Panc1 (cell line): ENCODE data around the gene MLPH. TPM values are rescaled to one million over a fixed set of nuclear protein-coding genes. Genes with fewer than 3 reads are reported as not detected.

Source experiments
- ATAC-seq: fragments of 200-7000 bp; cut with Tn5 transposase; 2 replicates; pipeline ENCODE4 v1.9.1; 2020; ENCODE audit warnings: mild to moderate bottlenecking, moderate library complexity
- BruUV-seq: library from RNA; stranded (reverse); fragments of 400-500 nt; replicated peaks from 2 replicates; lab custom pipeline; 2021; lab: Mats Ljungman, UMichigan
- CTCF ChIA-PET: fragments of 300-600 bp; sonication (Branson Sonifier 250); formaldehyde crosslinking; loops from one replicate; lab custom pipeline; 2022; ENCODE audit warnings: antibody characterized with exemption; lab: Charles Lee
- POLR2A ChIA-PET: fragments of 300-600 bp; sonication (Branson Sonifier 250); formaldehyde crosslinking; loops from one replicate; lab custom pipeline; 2022; ENCODE audit warnings: antibody characterized with exemption; lab: Charles Lee
- DNase-seq: peaks from one replicate; pipeline ENCODE4 v3.0.0-alpha.2; 2010; ENCODE audit warnings: low read depth, low spot score
- H3K27ac ChIP-seq: 2 replicates; pipeline ENCODE4 v1.5.1; 2011; ENCODE audit warnings: mild to moderate bottlenecking, low read length, inconsistent platforms
- H3K27me3 ChIP-seq: fragments of 200-500 bp; sonication (Bioruptor generic); 2 replicates; pipeline ENCODE4 v1.6.0; 2014; ENCODE audit warnings: low read length, inconsistent platforms; ENCODE audit not compliant: control insufficient read depth, insufficient read depth
- H3K36me3 ChIP-seq: fragments of 200-500 bp; sonication (Bioruptor generic); 2 replicates; pipeline ENCODE4 v1.5.1; 2014; ENCODE audit warnings: inconsistent platforms, mild to moderate bottlenecking, low read length, moderate library complexity; ENCODE audit not compliant: control insufficient read depth, insufficient read depth
- H3K4me1 ChIP-seq: 2 replicates; pipeline ENCODE4 v1.5.1; 2011; ENCODE audit warnings: inconsistent platforms, mild to moderate bottlenecking, low read length, moderate library complexity; ENCODE audit not compliant: control insufficient read depth, insufficient read depth
- H3K4me3 ChIP-seq, 2 experiments: 2 replicates each; pipeline ENCODE4 v1.5.1; 2011 to 2012; ENCODE audit warnings: low read depth in 2 of 2, low read length in 2 of 2, mild to moderate bottlenecking in 2 of 2, inconsistent platforms in 1 of 2, moderate library complexity in 1 of 2
- H3K9me3 ChIP-seq: fragments of 200-500 bp; sonication (Bioruptor generic); 2 replicates; pipeline ENCODE4 v1.5.1; 2014; ENCODE audit warnings: low read depth, mild to moderate bottlenecking, inconsistent platforms, low read length, moderate library complexity; ENCODE audit not compliant: control insufficient read depth, insufficient read depth
- POLR2AphosphoS5 ChIP-seq: IDR thresholded peaks from 2 replicates; pipeline ENCODE4 v1.6.1; 2012; ENCODE audit warnings: mild to moderate bottlenecking, low read depth, low read length, moderate library complexity
- REST ChIP-seq, 2 experiments: IDR thresholded peaks; 2 replicates each; pipeline ENCODE4 v1.6.1; 2011 to 2012; ENCODE audit warnings: low read depth in 2 of 2, control low read depth in 1 of 2, low read length in 1 of 2, mild to moderate bottlenecking in 1 of 2, moderate library complexity in 1 of 2; ENCODE audit not compliant: insufficient read depth in 1 of 2
- SIN3A ChIP-seq: IDR thresholded peaks from 2 replicates; pipeline ENCODE4 v1.6.1; 2012; ENCODE audit warnings: low read depth, mild to moderate bottlenecking, low read length, moderate library complexity, borderline replicate concordance; ENCODE audit not compliant: insufficient read depth
- TCF7L2 ChIP-seq: IDR thresholded peaks from 2 replicates; pipeline ENCODE4 v1.6.1; 2011; ENCODE audit warnings: mild to moderate bottlenecking, low read depth, low read length, inconsistent platforms
- in situ Hi-C: cut with HindIII; loops from 2 replicates; pipeline ENCODE4 v1.10.0; 2016; ENCODE audit warnings: low sequenced_read_pairs, low pct_unique_long_range_greater_than_20kb
- intact Hi-C: fragments of 100-400 bp; cut with micrococcal nuclease; formaldehyde crosslinking; loops from one replicate; pipeline ENCODE4 v1.10.0; 2022; ENCODE audit not compliant: unreplicated experiment
- total RNA-seq: library from RNA; stranded (reverse); gene quantifications from one replicate; pipeline ENCODE4 v1.2.1, GENCODE V29; 2021; ENCODE audit not compliant: unreplicated experiment
- TF ChIP-seq, protein P1 (sequence below): fragments of 450-650 bp; IDR thresholded peaks from 2 replicates; pipeline ENCODE4 v1.5.1; 2017; ENCODE audit warnings: mild to moderate bottlenecking

The MLPH gene
- total RNA-seq, 1 experiment from 2014 or later, result 60.2 TPM

GRCh38 chr2:237581751-237582746 is 95.0 kb downstream of the MLPH start:
- no TSS peak for BruUV-seq
- TF ChIP-seq, protein P1, sequence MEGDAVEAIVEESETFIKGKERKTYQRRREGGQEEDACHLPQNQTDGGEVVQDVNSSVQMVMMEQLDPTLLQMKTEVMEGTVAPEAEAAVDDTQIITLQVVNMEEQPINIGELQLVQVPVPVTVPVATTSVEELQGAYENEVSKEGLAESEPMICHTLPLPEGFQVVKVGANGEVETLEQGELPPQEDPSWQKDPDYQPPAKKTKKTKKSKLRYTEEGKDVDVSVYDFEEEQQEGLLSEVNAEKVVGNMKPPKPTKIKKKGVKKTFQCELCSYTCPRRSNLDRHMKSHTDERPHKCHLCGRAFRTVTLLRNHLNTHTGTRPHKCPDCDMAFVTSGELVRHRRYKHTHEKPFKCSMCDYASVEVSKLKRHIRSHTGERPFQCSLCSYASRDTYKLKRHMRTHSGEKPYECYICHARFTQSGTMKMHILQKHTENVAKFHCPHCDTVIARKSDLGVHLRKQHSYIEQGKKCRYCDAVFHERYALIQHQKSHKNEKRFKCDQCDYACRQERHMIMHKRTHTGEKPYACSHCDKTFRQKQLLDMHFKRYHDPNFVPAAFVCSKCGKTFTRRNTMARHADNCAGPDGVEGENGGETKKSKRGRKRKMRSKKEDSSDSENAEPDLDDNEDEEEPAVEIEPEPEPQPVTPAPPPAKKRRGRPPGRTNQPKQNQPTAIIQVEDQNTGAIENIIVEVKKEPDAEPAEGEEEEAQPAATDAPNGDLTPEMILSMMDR, result peak; percentile 74
- TF ChIP-seq TCF7L2, result no peak
- peak; percentile 86 for ATAC-seq
- Histone ChIP-seq H3K36me3 (no peaks in the 10 kb centered on the region), H3K27me3 (no peaks in the 10 kb centered on the region), H3K4me3 (peak overlapping the region in 1 of 2 experiments; percentile 20; a peak in 2 of 4 replicates), H3K4me1 (peaks cover 10% of the 10 kb centered on the region), H3K9me3 (no peaks in the 10 kb centered on the region), H3K27ac (peak overlapping the region; percentile 48; the same call in 1 of the 2 replicates)
- POLR2A ChIA-PET, result interaction anchor here (0.6 kb wide), 1 partner anchor 20 kb away, joined by 3 read pairs; no protein-coding TSS in a partner anchor
- CTCF ChIA-PET, result interaction anchor here (1.0 to 1.8 kb wide), 6 partner anchors 10 to 193 kb away, joined by 3 to 12 read pairs (median 4); no protein-coding TSS in a partner anchor
- intact Hi-C loops (no loop called here), in situ Hi-C loops (no loop called here)
- no peak for DNase-seq

- intact Hi-C loops, result no loop called here
- ChIA-PET CTCF (interaction anchor here (0.8 to 1.2 kb wide), 2 partner anchors 12 to 18 kb away, joined by 3 read pairs; no protein-coding TSS in a partner anchor), POLR2A (interaction anchor here (0.8 kb wide), 1 partner anchor 76 kb away, joined by 3 read pairs; no protein-coding TSS in a partner anchor)
Measured at GRCh38 chr2:237583385-237584295, 96.6 kb downstream of the MLPH start.

More at GRCh38 chr2:237583385-237584295, 96.6 kb downstream of the MLPH start:
- no peaks in the 10 kb centered on the region for H3K27me3 ChIP-seq
- H3K36me3 ChIP-seq, result no peaks in the 10 kb centered on the region
- DNase-seq (no peak), ATAC-seq (no peak)
- H3K4me1 ChIP-seq, result peaks cover 10% of the 10 kb centered on the region
- in situ Hi-C loops, result no loop called here
- no peaks in the 10 kb centered on the region for H3K9me3 ChIP-seq
- TF ChIP-seq, protein P1, result no peak
- TF ChIP-seq REST (IDR thresholded peaks at IDR 0.05; ENCODE audit: insufficient read depth in 1 of 2, low read depth in 2 of 2, low read length in 1 of 2), result no peak
- TF ChIP-seq TCF7L2, result no peak
- no peak for TF ChIP-seq POLR2AphosphoS5
- TF ChIP-seq SIN3A, result no peak
- H3K27ac ChIP-seq, result no peak overlapping the region
- no TSS peak for BruUV-seq
- no peak overlapping the region for H3K4me3 ChIP-seq
